OCI-LY1 (cell line): ENCODE results near the gene CLIP3.

ENCODE experiments used
- H2AFZ ChIP-seq: fragments of 200-600 bp; sonication (generic), shearing (Covaris generic); 2 replicates; pipeline ENCODE4 v1.6.0; 2014; ENCODE audit warnings: antibody characterized with exemption, mild to moderate bottlenecking, low read length
- H3F3A ChIP-seq: fragments of 200-600 bp; sonication (generic), shearing (Covaris generic); 2 replicates; pipeline ENCODE4 v1.6.0; 2014; ENCODE audit warnings: mild to moderate bottlenecking, antibody characterized with exemption, low read length, moderate library complexity; ENCODE audit not compliant: insufficient read depth
- H3K27ac ChIP-seq: fragments of 200-600 bp; sonication (generic); 2 replicates; pipeline ENCODE4 v1.5.1; 2014; ENCODE audit warnings: low read length, mixed run types, mild to moderate bottlenecking, low read depth; ENCODE audit not compliant: poor library complexity, severe bottlenecking
- H3K27me3 ChIP-seq: fragments of 200-600 bp; sonication (generic); 2 replicates; pipeline ENCODE4 v1.6.0; 2014; ENCODE audit warnings: antibody characterized with exemption, mild to moderate bottlenecking, low read length, moderate library complexity; ENCODE audit not compliant: insufficient read depth
- H3K36me3 ChIP-seq: fragments of 200-600 bp; sonication (generic); 2 replicates; pipeline ENCODE4 v1.6.1; 2014; ENCODE audit warnings: mild to moderate bottlenecking, antibody characterized with exemption, low read length, moderate library complexity, mixed read lengths; ENCODE audit not compliant: insufficient read depth
- H3K4me1 ChIP-seq: fragments of 200-600 bp; sonication (generic); 2 replicates; pipeline ENCODE4 v1.5.1; 2014; ENCODE audit warnings: mild to moderate bottlenecking, low read length, moderate library complexity; ENCODE audit not compliant: insufficient read depth, severe bottlenecking
- H3K4me2 ChIP-seq: fragments of 200-600 bp; sonication (generic), shearing (Covaris generic); 2 replicates; pipeline ENCODE4 v1.6.1; 2014; ENCODE audit warnings: low read length
- H3K4me3 ChIP-seq: fragments of 200-600 bp; sonication (generic); 2 replicates; pipeline ENCODE4 v1.5.1; 2014; ENCODE audit warnings: low read length, low read depth, mild to moderate bottlenecking, mixed read lengths; ENCODE audit not compliant: poor library complexity, severe bottlenecking
- H3K79me2 ChIP-seq: fragments of 200-600 bp; shearing (Covaris generic); 2 replicates; pipeline ENCODE4 v1.6.1; 2016; ENCODE audit warnings: mixed run types, low read length, mixed read lengths; ENCODE audit not compliant: insufficient read depth
- H3K9ac ChIP-seq: fragments of 200-600 bp; sonication (generic), shearing (Covaris generic); 2 replicates; pipeline ENCODE4 v1.6.1; 2014; ENCODE audit warnings: mild to moderate bottlenecking, low read length, mixed read lengths
- H3K9me2 ChIP-seq: fragments of 200-600 bp; sonication (generic), shearing (Covaris generic); 2 replicates; pipeline ENCODE4 v1.6.1; 2014; ENCODE audit warnings: low read depth, mild to moderate bottlenecking, low read length, mixed read lengths
- H3K9me3 ChIP-seq: fragments of 200-600 bp; shearing (Covaris generic); 2 replicates; pipeline ENCODE4 v1.6.1; 2014; ENCODE audit warnings: low read length, mixed read lengths
- H4K20me1 ChIP-seq: fragments of 200-600 bp; sonication (generic), shearing (Covaris generic); 2 replicates; pipeline ENCODE4 v1.6.0; 2016; ENCODE audit warnings: mild to moderate bottlenecking, low read length; ENCODE audit not compliant: insufficient read depth
- EZH2 ChIP-seq: fragments of 200-600 bp; sonication (generic), shearing (Covaris generic); IDR thresholded peaks from 2 replicates; pipeline ENCODE4 v1.8.0; 2017; ENCODE audit warnings: borderline replicate concordance, mixed run types, mild to moderate bottlenecking, antibody characterized with exemption, low read length, moderate library complexity, mixed read lengths
- TF ChIP-seq, protein P1 (sequence below): fragments of 200-600 bp; sonication (generic), shearing (Covaris generic); IDR thresholded peaks from 2 replicates; pipeline ENCODE4 v1.5.1; 2017; ENCODE audit warnings: mild to moderate bottlenecking, antibody characterized with exemption, low read length, moderate library complexity, mixed read lengths

The CLIP3 gene

DNA sequence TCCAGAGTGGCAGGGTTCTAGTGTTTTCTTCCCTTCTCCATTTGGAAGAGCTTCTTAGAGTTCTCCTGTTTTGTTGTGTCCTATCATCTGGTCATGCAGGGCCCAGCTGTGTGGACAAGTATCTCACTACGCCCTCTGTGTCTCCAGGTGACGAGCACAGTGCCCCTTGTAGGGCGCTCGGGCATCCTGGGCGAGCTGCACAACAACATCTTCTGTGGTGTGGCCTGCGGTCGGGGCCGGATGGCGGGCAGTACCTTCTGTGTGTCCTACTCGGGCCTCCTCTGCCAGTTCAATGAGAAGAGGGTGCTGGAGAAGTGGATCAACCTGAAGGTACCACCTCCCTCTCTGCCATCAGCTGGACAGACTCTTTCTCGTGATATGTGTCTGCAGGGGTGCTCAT, 35.0 kb upstream of the CLIP3 start:
- H3F3A ChIP-seq = no peaks in the 10 kb centered on the region
- H3K9ac ChIP-seq = no peak overlapping the region
- H3K36me3 ChIP-seq = peaks cover 78% of the 10 kb centered on the region
- no peak overlapping the region for H3K27ac ChIP-seq
- no peaks in the 10 kb centered on the region for H3K9me2 ChIP-seq
- no peak overlapping the region for H3K4me2 ChIP-seq
- no peaks in the 10 kb centered on the region for H3K79me2 ChIP-seq
- H3K9me3 ChIP-seq = no peaks in the 10 kb centered on the region
- H3K4me3 ChIP-seq = no peak overlapping the region
- TF ChIP-seq, protein P1, sequence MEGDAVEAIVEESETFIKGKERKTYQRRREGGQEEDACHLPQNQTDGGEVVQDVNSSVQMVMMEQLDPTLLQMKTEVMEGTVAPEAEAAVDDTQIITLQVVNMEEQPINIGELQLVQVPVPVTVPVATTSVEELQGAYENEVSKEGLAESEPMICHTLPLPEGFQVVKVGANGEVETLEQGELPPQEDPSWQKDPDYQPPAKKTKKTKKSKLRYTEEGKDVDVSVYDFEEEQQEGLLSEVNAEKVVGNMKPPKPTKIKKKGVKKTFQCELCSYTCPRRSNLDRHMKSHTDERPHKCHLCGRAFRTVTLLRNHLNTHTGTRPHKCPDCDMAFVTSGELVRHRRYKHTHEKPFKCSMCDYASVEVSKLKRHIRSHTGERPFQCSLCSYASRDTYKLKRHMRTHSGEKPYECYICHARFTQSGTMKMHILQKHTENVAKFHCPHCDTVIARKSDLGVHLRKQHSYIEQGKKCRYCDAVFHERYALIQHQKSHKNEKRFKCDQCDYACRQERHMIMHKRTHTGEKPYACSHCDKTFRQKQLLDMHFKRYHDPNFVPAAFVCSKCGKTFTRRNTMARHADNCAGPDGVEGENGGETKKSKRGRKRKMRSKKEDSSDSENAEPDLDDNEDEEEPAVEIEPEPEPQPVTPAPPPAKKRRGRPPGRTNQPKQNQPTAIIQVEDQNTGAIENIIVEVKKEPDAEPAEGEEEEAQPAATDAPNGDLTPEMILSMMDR = no peak
- no peak for TF ChIP-seq EZH2
- H3K4me1 ChIP-seq = no peaks in the 10 kb centered on the region
- H3K27me3 ChIP-seq = no peaks in the 10 kb centered on the region
- no peaks in the 10 kb centered on the region for H4K20me1 ChIP-seq
- H2AFZ ChIP-seq = no peak overlapping the region

DNA sequence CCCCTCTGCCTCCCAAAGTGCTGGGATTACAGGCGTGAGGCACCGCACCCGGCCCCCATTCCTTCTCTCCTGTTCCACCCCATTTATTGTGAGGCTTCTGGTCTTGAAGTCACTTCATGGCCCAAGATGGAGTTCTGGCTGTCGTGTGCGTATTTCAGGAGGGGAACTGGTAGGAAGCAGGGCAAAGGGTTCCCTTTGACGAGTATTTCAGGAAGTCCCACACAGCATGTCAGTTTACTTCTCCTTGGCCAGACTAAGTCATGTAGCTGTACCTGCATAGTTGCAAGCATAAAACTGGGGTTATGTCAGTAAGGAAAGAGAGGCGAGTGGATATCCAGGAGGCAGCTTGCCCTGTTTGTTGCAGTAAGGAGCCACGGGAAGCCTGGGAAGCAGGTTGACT, 32.2 kb upstream of the CLIP3 start:
- Histone ChIP-seq H3K79me2 (no peaks in the 10 kb centered on the region), H3K36me3 (peaks cover 78% of the 10 kb centered on the region), H3K9me2 (no peaks in the 10 kb centered on the region), H3K27me3 (no peaks in the 10 kb centered on the region), H2AFZ (no peak overlapping the region), H3K9ac (no peak overlapping the region), H3K27ac (no peak overlapping the region), H4K20me1 (no peaks in the 10 kb centered on the region), H3K4me2 (no peak overlapping the region), H3K9me3 (no peaks in the 10 kb centered on the region), H3K4me3 (no peak overlapping the region), H3F3A (no peaks in the 10 kb centered on the region), H3K4me1 (no peaks in the 10 kb centered on the region)
- no peak for TF ChIP-seq EZH2
- TF ChIP-seq, protein P1 = no peak

GRCh38 chr19:36061367-36061766, 28.7 kb upstream of the CLIP3 start:
- Histone ChIP-seq H3K4me1 (peaks cover 10% of the 10 kb centered on the region), H3K4me3 (no peak overlapping the region), H3K27ac (no peak overlapping the region), H3K79me2 (peaks cover 14% of the 10 kb centered on the region), H3K36me3 (peaks cover 87% of the 10 kb centered on the region), H3K9me3 (no peaks in the 10 kb centered on the region), H3K9ac (no peak overlapping the region), H3K9me2 (no peaks in the 10 kb centered on the region), H3K4me2 (no peak overlapping the region), H2AFZ (no peak overlapping the region), H3F3A (no peaks in the 10 kb centered on the region), H3K27me3 (no peaks in the 10 kb centered on the region), H4K20me1 (no peaks in the 10 kb centered on the region)
- TF ChIP-seq, protein P1 = no peak
- no peak for TF ChIP-seq EZH2
